ENCODE data around the gene SPRR2G.

- TF ChIP-seq, protein P1, sequence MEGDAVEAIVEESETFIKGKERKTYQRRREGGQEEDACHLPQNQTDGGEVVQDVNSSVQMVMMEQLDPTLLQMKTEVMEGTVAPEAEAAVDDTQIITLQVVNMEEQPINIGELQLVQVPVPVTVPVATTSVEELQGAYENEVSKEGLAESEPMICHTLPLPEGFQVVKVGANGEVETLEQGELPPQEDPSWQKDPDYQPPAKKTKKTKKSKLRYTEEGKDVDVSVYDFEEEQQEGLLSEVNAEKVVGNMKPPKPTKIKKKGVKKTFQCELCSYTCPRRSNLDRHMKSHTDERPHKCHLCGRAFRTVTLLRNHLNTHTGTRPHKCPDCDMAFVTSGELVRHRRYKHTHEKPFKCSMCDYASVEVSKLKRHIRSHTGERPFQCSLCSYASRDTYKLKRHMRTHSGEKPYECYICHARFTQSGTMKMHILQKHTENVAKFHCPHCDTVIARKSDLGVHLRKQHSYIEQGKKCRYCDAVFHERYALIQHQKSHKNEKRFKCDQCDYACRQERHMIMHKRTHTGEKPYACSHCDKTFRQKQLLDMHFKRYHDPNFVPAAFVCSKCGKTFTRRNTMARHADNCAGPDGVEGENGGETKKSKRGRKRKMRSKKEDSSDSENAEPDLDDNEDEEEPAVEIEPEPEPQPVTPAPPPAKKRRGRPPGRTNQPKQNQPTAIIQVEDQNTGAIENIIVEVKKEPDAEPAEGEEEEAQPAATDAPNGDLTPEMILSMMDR (IDR thresholded peaks at IDR 0.05 in 8 of 11, conservative IDR thresholded peaks at IDR 0.05 in 3 of 11) = no peak
- no peak for TF ChIP-seq POLR2A (IDR thresholded peaks at IDR 0.05)
Observed at GRCh38 chr1:153150846-153151245, at the start of gene SPRR2G.
